HAP-1 (cell line): ENCODE measurements around the gene CTNND2.
"Not testable (repeated sequence)": the region's sequence is repeated elsewhere in the genome, so short reads cannot be mapped to it uniquely, and the experiment has no call there.

ENCODE experiments used
- DNase-seq, 2 experiments: peaks; one replicate each; pipeline ENCODE4 v3.0.0-alpha.2; 2016 to 2020; ENCODE audit warnings: low spot score in 2 of 2
- H3K27me3 ChIP-seq: fragments of 250-450 bp; sonication (Bioruptor Pico); 2 replicates; pipeline ENCODE4 v1.5.1; 2020; ENCODE audit warnings: low read depth, mild to moderate bottlenecking, moderate library complexity
- H3K36me3 ChIP-seq: fragments of 250-450 bp; sonication (Bioruptor Pico); replicated peaks from 2 replicates; pipeline ENCODE4 v1.5.1; 2020; ENCODE audit warnings: mild to moderate bottlenecking
- H3K4me1 ChIP-seq: fragments of 250-450 bp; sonication (Bioruptor Pico); 2 replicates; pipeline ENCODE4 v1.5.1; 2020; ENCODE audit warnings: mild to moderate bottlenecking
- H3K4me3 ChIP-seq: fragments of 250-450 bp; sonication (Bioruptor Pico); 2 replicates; pipeline ENCODE4 v1.5.1; 2020; ENCODE audit warnings: mild to moderate bottlenecking, moderate library complexity
- H3K9me3 ChIP-seq: fragments of 250-450 bp; sonication (Bioruptor Pico); 2 replicates; pipeline ENCODE4 v1.5.1; 2020; ENCODE audit warnings: mild to moderate bottlenecking, moderate library complexity
- in situ Hi-C: fragments of 300-500 bp; cut with MboI; formaldehyde crosslinking; loops from 3 replicates; pipeline ENCODE4 v1.14.3; 2020; ENCODE audit warnings: low sequenced_read_pairs, inconsistent platforms, mixed read lengths

The CTNND2 gene

DNA sequence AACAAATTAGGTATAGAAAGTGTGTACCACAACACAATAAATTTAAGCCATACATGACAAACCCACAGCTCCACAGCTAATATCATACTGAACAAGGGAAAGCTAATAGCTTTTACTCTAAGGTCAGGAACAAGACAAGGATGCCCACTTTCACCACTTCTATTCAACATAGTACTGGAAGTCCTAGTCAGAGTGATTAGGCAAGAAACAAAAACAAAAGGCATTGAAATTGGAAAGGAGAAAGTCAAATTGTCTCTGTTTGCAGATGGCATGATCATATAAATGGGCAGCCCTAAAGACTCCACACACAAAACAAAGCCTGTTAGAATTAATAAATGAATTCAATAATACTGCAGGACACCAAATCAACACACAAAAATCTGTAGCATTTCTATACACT, 548.8 kb downstream of the CTNND2 start:
- Histone ChIP-seq H3K9me3 (no peaks in the 10 kb centered on the region), H3K4me1 (no peaks in the 10 kb centered on the region), H3K4me3 (no peak overlapping the region), H3K27me3 (no peaks in the 10 kb centered on the region), H3K36me3 (no peaks in the 10 kb centered on the region)
- DNase-seq = no peak
- in situ Hi-C loops = no loop called here

DNA sequence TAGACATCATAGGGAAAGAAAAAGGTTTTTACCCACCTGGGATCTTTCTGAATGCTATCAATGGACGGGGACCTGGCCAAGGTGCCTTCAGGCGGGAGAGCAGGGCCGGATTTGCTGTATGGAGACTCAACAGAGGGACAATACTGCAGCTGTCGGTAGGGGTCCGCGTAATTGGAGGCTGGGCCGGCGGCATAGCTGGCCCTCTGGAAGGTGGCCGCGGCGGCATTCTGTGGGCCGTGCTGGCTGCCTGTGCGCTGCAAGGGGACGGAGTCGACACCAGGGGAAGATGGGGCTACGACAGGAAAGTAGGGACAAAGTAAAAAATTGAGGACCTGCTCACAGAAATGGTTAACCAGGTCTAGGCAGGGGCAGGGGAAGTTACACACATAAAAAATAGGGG, 557.9 kb downstream of the CTNND2 start:
- Histone ChIP-seq H3K27me3 (no peaks in the 10 kb centered on the region), H3K4me3 (no peak overlapping the region), H3K36me3 (no peaks in the 10 kb centered on the region), H3K9me3 (no peaks in the 10 kb centered on the region), H3K4me1 (no peaks in the 10 kb centered on the region)
- in situ Hi-C loops = no loop called here
- no peak for DNase-seq

DNA sequence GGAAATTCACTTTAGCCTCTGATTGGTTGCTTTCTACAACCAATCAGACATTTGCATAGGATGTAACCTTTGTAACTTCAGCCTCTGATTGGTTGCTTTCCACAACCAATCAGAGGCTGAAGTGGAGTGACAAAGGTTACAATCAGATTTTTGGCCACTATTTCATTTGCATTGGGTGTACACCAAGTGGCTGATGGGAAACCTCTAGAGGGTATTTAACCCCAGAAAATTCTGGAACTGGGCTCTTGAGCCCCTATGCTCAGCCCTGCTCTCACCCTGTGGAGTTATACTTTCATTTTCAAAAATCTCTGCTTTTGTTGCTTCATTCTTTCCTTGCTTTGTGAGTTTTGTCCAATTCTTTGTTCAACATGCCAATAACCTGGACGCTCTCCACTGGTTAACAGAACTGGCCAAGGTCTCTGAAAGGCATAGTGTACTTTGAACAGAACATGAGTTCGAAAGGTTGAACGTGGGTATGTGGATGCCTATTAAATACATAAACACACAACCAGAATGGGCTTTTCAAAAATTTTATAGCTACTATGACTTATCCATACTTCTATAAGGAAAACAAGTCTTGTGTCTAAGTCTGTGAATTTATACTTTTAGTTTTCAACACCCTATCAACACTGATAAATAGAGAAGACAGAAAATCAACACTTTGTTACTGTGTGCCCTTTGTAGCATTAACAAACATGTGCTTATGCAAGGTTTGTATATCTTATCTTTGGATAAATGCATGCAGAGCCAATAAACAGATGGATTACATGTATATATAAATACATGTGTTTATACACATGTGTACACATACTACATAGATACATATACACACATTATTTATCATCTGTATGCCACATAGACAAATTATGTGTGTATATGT, 568.1 kb downstream of the CTNND2 start:
- Histone ChIP-seq H3K4me3 (no peak overlapping the region), H3K9me3 (no peaks in the 10 kb centered on the region), H3K36me3 (no peaks in the 10 kb centered on the region), H3K27me3 (no peaks in the 10 kb centered on the region), H3K4me1 (no peaks in the 10 kb centered on the region)
- in situ Hi-C loops = no loop called here
- DNase-seq = no peak

GRCh38 chr5:11334404-11334803, 569.8 kb downstream of the CTNND2 start:
- H3K4me1 ChIP-seq = no peaks in the 10 kb centered on the region
- H3K9me3 ChIP-seq = no peaks in the 10 kb centered on the region
- H3K27me3 ChIP-seq = no peaks in the 10 kb centered on the region
- no peak overlapping the region for H3K4me3 ChIP-seq
- in situ Hi-C loops = no loop called here
- H3K36me3 ChIP-seq = no peaks in the 10 kb centered on the region
- no peak for DNase-seq

GRCh38 chr5:11329679-11330078, 574.6 kb downstream of the CTNND2 start:
- Histone ChIP-seq H3K9me3 (no peaks in the 10 kb centered on the region), H3K4me1 (no peaks in the 10 kb centered on the region), H3K27me3 (no peaks in the 10 kb centered on the region), H3K36me3 (no peaks in the 10 kb centered on the region), H3K4me3 (no peak overlapping the region)
- in situ Hi-C loops = no loop called here
- no peak for DNase-seq

GRCh38 chr5:11324521-11325289, 579.5 kb downstream of the CTNND2 start:
- in situ Hi-C loops = no loop called here
- DNase-seq = no peak
- no peak overlapping the region for H3K4me3 ChIP-seq

DNA sequence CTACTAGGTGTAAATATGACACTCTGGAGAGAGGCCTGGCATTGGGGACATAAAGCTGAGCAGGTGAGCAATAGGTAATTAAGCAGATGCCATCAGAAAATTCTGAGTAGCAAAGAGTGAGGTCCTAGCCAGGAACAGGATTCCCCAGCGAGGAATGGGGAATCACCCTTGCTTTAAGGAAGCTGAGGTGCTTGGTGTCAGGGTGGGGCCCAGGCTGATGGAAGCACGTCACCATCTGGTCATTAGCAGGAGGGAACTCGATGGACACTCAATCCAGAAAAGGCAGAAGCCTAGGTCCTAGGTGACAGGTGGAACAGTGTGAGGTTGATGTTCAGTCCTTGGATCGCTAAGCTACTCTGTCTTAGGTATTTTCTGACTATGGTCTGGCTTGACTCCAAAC, 580.5 kb downstream of the CTNND2 start:
- Histone ChIP-seq H3K36me3 (no peaks in the 10 kb centered on the region), H3K4me3 (no peak overlapping the region), H3K9me3 (no peaks in the 10 kb centered on the region), H3K27me3 (no peaks in the 10 kb centered on the region), H3K4me1 (no peaks in the 10 kb centered on the region)
- in situ Hi-C loops = no loop called here
- DNase-seq = no peak

More at GRCh38 chr5:11324521-11325289, 579.5 kb downstream of the CTNND2 start:
- Histone ChIP-seq H3K36me3 (no peaks in the 10 kb centered on the region), H3K4me1 (no peaks in the 10 kb centered on the region), H3K27me3 (no peaks in the 10 kb centered on the region), H3K9me3 (no peaks in the 10 kb centered on the region)

GRCh38 chr5:11322133-11322532, 582.1 kb downstream of the CTNND2 start:
- Histone ChIP-seq H3K4me1 (no peaks in the 10 kb centered on the region), H3K27me3 (no peaks in the 10 kb centered on the region), H3K9me3 (no peaks in the 10 kb centered on the region), H3K36me3 (no peaks in the 10 kb centered on the region), H3K4me3 (no peak overlapping the region)
- in situ Hi-C loops = no loop called here
- DNase-seq = no peak

GRCh38 chr5:11319836-11320580, 584.2 kb downstream of the CTNND2 start:
- no peaks in the 10 kb centered on the region for H3K4me1 ChIP-seq
- DNase-seq = no peak
- H3K27me3 ChIP-seq = no peaks in the 10 kb centered on the region
- H3K36me3 ChIP-seq = no peaks in the 10 kb centered on the region
- H3K9me3 ChIP-seq = no peaks in the 10 kb centered on the region
- in situ Hi-C loops = no loop called here
- H3K4me3 ChIP-seq = no peak overlapping the region

DNA sequence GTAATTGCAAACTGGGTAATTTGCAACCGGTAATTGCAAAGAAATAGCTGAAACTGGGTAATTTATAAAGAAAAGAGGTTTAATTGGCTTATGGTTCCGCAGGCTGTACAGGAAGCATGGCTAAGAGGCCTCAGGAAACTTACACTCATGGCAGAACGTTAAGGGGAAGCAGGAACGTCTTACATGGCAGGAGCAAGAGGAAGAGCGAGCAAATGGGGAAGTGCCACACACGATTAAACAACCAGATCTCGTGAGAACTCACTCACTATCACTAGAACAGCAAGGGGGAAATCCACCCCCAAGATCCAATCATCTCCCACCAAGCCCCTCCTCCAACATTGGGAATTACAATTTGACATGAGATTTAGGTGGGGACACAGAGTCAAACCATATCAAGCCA, 590.6 kb downstream of the CTNND2 start:
- in situ Hi-C loops, H3K4me3 ChIP-seq, H3K27me3 ChIP-seq: not testable (repeated sequence)

DNA sequence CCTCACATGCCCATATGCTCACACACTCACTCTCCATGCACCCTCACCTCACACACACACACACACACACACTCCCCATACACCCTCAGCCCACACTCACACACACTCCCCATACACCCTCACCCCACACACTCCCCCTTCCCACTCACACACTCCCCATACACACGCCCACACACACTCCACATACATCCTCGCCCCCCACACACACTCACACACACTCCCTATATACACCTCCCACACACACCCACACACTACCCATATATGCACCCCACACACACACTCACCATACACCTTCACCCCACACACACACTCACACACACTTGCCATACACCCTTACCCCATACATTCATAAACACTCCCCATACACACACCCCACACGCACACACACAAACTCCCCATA, 592.5 kb downstream of the CTNND2 start:
- H3K9me3 ChIP-seq = no peaks in the 10 kb centered on the region
- no peaks in the 10 kb centered on the region for H3K4me1 ChIP-seq
- DNase-seq = no peak
- H3K36me3 ChIP-seq = no peaks in the 10 kb centered on the region
- no peaks in the 10 kb centered on the region for H3K27me3 ChIP-seq
- H3K4me3 ChIP-seq = no peak overlapping the region
- in situ Hi-C loops = no loop called here

More for the DNA sequence above, 590.6 kb downstream of the CTNND2 start:
- H3K4me1 ChIP-seq, DNase-seq, H3K9me3 ChIP-seq, H3K36me3 ChIP-seq: not testable (repeated sequence)

GRCh38 chr5:11311272-11311671, 593.0 kb downstream of the CTNND2 start:
- Histone ChIP-seq H3K9me3 (no peaks in the 10 kb centered on the region), H3K4me1 (no peaks in the 10 kb centered on the region), H3K27me3 (no peaks in the 10 kb centered on the region), H3K36me3 (no peaks in the 10 kb centered on the region), H3K4me3 (no peak overlapping the region)
- in situ Hi-C loops = no loop called here
- no peak for DNase-seq

DNA sequence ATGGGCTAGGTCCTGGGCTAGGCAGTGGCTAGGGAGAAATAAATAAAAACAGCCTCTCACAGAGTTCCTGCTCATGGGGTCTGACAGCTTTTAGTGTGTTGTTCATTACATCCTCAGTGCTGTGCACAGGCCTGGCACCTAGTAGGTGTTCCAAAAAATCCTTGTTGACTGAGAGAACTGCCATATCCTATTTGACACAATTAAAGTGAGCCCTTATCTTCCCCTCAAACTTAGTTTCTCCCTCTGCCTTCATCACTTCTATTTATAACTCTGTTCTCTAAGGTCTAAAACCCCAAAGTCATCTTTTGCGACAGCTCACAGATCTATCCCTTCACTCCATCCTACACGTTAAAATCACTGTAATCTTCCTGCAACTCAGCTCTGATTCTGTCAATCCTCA, 594.1 kb downstream of the CTNND2 start:
- Histone ChIP-seq H3K9me3 (no peaks in the 10 kb centered on the region), H3K4me3 (no peak overlapping the region), H3K4me1 (no peaks in the 10 kb centered on the region), H3K27me3 (no peaks in the 10 kb centered on the region), H3K36me3 (no peaks in the 10 kb centered on the region)
- DNase-seq = no peak
- in situ Hi-C loops = no loop called here

DNA sequence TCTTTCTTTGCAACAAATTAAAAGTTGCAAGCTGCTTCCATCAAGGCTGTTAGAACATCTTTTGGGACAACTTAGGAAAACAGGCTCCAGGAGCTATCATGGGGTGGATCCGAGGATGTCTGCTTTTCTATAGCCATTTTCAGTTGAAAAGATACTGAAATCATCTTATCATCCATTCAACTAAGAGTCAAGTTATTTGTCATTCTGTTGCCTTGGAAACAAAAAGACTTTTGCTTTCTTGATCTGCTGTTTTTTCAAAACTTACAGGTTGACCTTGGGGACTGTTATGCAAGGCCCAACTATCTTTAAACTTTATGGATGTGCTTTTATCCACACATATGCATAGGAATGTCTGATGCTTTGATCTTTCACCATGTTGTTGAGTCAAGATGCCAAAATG, 597.9 kb downstream of the CTNND2 start:
- DNase-seq = no peak
- no peak overlapping the region for H3K4me3 ChIP-seq
- no peaks in the 10 kb centered on the region for H3K4me1 ChIP-seq
- H3K9me3 ChIP-seq = no peaks in the 10 kb centered on the region
- H3K27me3 ChIP-seq = no peaks in the 10 kb centered on the region
- H3K36me3 ChIP-seq = no peaks in the 10 kb centered on the region
- in situ Hi-C loops = no loop called here
